ENCODE data around the gene IRF4.

The IRF4 gene

GRCh38 chr6:444653-445275 is 53.2 kb downstream of the IRF4 start:
- no peak for DNase-seq

DNA sequence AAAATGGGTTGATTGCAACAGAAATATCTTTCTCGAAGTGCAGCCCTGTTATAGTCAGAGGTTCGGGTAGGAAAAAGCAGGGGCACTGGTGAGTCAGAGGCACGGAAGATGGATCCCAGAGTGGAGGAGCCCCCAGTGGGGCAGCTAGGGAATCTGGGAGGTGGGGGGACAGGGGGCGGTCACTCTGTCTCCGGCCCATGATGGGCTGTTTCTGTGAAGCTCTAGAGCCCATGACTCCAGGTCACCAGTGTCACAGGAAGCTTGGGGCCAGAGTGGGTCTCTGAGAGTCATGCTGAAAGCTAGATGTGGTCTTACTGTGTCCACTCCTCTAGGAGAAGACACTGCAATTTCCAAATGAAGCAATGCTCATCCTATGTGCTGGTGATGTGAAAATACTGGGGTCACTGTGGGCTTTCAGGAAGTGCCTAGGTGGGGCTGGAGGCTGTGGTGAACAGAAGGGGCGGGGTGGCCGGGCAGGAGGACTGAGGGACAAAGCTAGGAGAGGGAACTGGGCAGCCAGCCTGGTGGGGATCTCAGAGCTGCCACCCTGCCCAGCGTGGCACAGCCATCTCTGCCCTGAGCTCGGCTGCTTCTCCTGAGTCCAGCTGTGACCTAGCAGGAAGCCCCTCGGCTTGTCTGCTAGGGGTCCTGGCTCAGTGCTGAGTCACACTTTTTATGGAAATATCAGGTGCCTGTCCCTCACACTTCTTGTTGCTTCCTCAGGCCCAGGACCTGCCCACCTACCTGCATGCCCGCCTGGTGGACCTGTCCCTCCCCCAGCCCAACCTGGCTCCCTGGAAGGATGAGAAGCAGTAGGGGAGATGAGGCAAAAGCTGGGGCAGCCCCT is 54.2 kb downstream of the IRF4 start:
- DNase-seq: no peak

- DNase-seq: no peak
Observed at GRCh38 chr6:446418-447366, 55.1 kb downstream of the IRF4 start.

- no peak for DNase-seq
Observed at GRCh38 chr6:447381-448165, 56.0 kb downstream of the IRF4 start.

- no peak for DNase-seq
Observed at GRCh38 chr6:448296-449056, 56.9 kb downstream of the IRF4 start.

DNA sequence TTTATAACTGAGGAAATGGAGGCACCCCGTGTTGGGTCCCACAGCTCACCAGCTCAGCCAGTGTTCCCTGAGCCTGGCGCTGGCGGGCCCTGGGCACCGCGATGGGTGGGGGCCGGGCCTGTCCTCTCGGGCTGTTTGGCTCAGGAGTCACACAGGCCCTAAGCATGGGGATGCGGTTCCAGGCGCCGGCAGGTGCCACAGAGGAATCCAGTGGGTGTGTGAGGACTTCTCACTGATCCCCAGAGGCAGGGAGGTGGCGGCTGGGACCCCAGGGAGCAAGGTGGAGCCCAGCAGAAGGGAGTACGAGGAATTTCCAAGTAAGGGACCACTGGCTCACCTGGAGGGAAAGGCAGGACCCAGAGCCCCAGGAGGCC is 57.5 kb downstream of the IRF4 start:
- no peak for DNase-seq

DNA sequence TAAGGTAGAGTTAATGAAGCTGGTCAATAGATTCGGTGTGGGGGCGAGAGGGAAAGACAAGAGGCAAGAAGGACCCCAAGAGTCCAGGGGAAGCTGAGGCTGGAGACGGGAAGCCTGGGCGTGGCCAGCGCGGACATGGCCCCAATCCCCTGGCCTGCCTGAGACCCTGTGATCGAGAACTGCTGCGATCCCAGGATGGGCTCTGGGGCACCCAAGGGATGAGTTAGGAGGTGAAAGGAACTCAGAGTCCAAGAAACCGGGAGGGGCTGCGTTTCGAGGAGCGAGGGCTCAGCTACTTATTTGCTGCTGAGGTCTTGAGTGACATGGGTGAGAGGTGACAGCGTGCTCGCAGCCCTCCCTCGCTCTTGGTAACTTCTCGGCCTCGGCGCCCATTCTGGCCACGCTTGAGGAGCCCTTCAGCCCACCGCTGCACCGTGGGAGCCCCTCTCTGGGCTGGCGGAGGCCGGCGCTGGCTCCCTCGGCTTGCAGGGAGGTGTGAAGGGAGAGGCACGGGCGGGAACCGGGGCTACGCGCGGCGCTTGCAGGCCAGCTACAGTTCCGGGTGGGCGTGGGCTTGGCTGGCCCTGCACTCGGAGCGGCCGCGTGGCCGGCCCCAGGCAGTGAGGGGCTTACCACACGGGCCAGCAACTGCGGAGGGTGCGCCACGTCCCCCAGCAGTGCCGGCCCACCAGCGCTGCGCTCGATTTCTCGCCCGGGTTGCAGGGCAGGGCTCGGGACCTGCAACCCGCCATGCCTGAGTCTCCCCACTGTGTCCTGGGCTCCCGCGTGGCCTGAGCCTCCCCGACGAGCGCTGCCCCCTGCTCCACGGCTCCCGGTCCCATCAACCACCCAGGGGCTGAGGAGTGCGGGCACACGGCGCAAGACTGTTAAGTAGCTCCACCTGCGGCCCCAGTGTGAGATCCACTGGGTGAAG is 58.2 kb downstream of the IRF4 start:
- DNase-seq: no peak

GRCh38 chr6:451336-451735 is 59.8 kb downstream of the IRF4 start:
- DNase-seq: no peak

DNA sequence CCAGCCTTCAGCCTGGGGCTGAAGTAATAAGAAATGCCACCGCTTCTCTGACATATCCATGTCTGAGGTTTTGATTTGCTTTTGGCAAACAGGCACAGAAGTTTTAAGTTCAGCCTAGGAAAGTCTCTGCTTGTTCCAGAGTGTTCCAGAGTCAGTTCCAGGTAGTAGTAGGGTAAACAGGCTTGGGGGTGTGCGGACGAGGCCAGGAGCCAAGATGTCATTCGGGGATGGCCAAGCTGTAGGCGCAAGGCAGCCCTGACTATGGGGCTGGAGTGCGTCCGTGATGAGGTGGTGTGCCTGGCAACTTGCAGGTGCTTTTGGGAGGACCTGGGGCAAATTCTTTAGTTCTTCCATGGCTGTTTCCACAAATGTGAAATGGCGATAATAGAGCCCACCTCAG is 60.3 kb downstream of the IRF4 start:
- no peak for DNase-seq

DNA sequence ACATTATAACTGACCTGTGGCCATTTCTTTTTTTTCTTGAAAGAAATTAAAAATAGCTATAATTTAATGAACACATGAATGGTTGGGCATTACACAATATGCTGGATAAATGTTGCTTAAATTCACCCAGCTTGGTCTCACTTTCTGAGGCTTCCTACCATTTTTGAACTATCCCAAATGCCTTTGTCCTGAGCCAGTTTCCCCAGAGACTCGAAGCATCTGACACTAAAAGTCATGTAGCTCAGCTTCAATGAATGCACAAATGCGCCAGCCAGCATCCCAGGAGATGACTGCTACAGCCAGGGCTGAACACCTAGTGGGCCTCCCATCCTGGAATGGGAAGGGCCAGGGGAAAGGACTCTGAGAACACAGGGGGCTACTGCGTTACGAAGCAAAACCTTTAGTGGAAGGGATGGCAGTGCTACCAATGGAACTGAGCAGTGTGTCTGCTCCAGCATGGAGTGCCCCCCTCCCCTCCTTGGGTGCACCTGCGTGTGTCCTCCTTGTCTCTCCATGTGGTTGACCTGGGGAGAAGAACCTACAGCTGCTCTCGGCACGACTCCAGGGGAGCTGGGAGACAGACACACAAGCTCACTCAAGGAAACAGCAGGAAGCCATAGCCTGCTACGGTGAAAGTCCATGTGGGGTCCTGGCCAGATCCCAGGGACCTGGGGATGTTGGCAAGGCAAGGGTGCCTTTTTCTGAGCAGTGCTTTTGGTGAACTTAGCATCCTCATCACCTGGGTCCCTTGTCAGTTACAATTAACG is 60.9 kb downstream of the IRF4 start:
- DNase-seq: peak; percentile 51

DNA sequence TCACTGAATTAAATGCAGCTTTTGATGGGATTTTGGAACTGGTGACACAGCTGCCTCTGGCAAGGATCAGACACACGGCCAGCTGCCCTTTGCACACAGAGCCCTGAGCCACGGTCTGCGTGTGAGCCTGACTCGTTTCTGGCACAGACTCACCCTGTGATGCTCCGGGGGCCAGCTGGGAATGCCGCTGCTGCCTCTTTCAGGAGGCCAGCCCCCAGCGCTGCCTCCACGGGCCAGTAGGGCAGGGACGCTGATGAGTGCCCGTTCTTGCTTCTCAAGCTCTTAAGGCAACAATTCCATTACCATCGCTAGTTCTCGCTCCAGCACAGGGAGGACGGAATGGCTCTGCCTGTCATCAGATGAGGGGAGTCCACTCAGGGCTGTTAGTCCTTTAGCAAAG is 61.6 kb downstream of the IRF4 start:
- DNase-seq: no peak

DNA sequence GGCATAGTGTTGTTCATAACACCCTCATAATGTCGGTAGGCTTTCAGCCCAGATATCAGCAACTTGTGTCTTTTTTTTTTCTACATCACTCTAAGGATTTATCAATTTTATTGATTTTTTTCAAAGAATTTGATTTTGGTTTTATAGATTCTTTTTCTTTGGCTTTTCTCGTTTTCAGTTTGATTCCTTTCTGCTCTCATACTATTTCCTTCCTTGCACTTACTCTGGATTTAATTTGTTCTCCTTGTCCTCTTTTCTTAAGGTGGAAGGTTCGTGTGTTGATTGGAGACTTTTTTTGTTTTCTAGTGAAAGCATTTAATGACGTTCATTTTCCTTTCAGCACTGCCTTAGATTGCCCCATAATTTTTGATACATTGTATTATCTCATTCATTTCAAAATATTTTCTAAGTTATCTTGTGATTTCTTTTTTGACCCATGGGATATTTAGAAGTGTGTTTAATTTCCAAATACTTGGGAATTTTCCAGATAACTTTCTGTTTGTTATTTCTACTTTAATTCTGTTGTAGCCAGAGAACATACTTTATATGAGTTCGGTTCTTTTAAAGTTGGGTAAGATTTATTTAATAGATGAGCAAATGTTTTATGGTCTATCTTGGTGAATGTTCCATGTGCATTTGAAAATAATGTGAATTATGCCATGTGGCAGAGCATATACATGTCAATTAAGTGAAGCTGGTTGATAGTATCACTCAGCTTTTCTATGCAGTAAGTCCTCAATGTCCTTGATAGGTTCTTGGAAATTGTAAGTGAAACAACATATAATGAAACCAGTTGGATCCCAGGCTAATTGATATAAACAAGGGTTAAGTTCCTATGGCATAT is 62.8 kb downstream of the IRF4 start:
- no peak for DNase-seq

DNA sequence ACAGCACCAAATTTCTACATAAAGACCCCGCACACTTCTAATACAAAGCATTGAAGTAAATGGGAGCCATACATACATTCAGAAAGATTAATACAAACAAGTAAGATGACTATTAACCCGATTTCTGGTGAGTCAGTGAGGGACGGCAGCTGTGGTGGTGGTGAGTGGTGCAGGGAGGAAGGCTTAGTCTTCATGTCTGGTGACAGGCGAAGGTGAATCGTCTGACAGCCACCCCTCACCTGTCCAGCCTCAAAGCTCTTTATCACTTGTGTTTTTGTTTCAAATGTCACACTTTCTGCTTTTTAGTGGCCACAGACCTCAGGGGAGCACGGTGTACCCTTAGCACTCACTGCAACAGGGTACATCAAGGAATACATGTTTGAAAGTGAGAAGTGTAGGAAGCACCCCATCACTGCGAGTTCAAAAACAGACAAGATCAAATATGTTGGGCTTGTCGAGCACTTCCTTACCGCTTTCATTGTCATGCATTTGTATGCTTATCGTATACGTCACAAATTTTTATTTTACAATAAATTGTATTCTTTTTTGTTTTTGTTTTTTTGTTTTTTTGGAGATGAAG is 63.5 kb downstream of the IRF4 start:
- no peak for DNase-seq

GRCh38 chr6:455835-456234 is 64.3 kb downstream of the IRF4 start:
- no peak for DNase-seq

DNA sequence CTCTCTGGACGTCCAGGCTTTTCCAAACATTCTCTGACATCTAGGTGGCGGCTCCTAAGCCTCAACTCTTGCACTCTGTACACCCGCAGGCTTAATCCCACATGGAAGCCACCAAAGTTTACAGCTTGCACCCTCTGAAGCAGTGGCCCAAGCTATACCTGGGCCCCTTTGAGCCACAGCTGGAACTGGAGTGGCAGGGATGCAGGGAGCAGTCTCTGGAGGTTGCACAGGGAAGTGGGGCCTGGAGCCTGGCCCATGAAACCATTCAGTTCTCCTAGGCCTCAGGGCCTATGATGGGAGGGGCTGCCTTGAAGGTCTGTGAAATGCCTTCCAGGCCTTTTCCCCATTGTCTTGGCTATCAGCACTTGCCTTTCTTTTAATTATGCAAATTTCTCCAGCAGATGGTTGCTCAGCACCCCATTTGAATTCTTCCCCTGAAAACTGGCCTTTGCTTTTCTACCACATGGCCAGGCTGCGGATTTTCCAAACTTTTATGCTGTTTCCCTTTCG is 64.9 kb downstream of the IRF4 start:
- no peak for DNase-seq

DNA sequence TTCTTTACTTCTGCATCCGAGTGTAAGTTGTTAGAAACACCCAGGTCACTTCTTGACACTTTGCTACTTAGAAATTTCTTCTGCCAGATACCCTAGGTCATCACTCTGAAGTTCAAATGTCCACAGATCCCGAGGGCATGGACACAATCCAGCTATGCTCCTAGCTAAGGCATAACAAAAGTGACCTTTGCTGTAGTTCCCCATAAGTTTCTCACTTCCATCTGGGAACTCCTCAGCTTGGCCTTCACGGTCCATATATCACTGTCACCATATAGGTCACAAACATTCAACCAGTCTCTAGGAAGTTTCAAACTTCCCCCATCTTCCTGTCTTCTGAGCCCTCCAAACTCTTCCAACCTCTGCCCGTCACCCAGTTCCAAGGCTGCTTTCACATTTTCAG is 65.3 kb downstream of the IRF4 start:
- DNase-seq: no peak
